GM23338 (cell line): ENCODE data around the gene ADGB. TPM values are rescaled to one million over a fixed set of nuclear protein-coding genes. Genes with fewer than 3 reads are reported as not detected.

ENCODE experiments used
- ATAC-seq: fragments of 200-7000 bp; cut with Tn5 transposase; 3 replicates; pipeline ENCODE4 v1.9.1; 2020
- DNase-seq: peaks from one replicate; pipeline ENCODE4 v3.0.0-alpha.2; 2015; ENCODE audit warnings: low spot score
- H2AFZ ChIP-seq: fragments of 200-600 bp; sonication (generic); 2 replicates; pipeline ENCODE4 v1.8.0; 2016; ENCODE audit warnings: antibody characterized with exemption, mild to moderate bottlenecking, moderate library complexity
- H3F3A ChIP-seq: fragments of 200-600 bp; sonication (generic); replicated peaks from 2 replicates; pipeline ENCODE4 v1.8.0; 2017; ENCODE audit warnings: antibody characterized with exemption, mixed run types, low read depth
- H3K27ac ChIP-seq: fragments of 200-600 bp; sonication (generic); 2 replicates; pipeline ENCODE4 v1.6.1; 2016; ENCODE audit warnings: low read depth
- H3K27me3 ChIP-seq: fragments of 200-600 bp; sonication (generic); 2 replicates; pipeline ENCODE4 v1.8.0; 2016; ENCODE audit warnings: mild to moderate bottlenecking, mixed run types, moderate library complexity; ENCODE audit not compliant: insufficient read depth
- H3K36me3 ChIP-seq: fragments of 200-600 bp; sonication (generic); 2 replicates; pipeline ENCODE4 v1.8.0; 2016; ENCODE audit warnings: mild to moderate bottlenecking; ENCODE audit not compliant: insufficient read depth
- H3K4me1 ChIP-seq: fragments of 200-600 bp; sonication (generic); 2 replicates; pipeline ENCODE4 v1.8.0; 2016; ENCODE audit warnings: mild to moderate bottlenecking, moderate library complexity; ENCODE audit not compliant: insufficient read depth
- H3K4me2 ChIP-seq: fragments of 200-600 bp; sonication (generic); 2 replicates; pipeline ENCODE4 v1.7.1; 2017; ENCODE audit warnings: mixed run types
- H3K4me3 ChIP-seq: fragments of 200-600 bp; sonication (generic); 2 replicates; pipeline ENCODE4 v1.6.1; 2016; ENCODE audit warnings: mixed run types
- H3K79me2 ChIP-seq: fragments of 200-600 bp; sonication (generic); replicated peaks from 2 replicates; pipeline ENCODE4 v1.8.0; 2017; ENCODE audit warnings: mild to moderate bottlenecking; ENCODE audit not compliant: insufficient read depth
- H3K9me2 ChIP-seq: fragments of 200-600 bp; sonication (generic); 2 replicates; pipeline ENCODE4 v1.8.0; 2017; ENCODE audit not compliant: insufficient read depth
- H4K20me1 ChIP-seq: fragments of 200-600 bp; sonication (generic); replicated peaks from 2 replicates; pipeline ENCODE4 v1.8.0; 2017; ENCODE audit warnings: mild to moderate bottlenecking; ENCODE audit not compliant: insufficient read depth
- H3K27ac Mint-ChIP-seq: 2 replicates; pipeline ENCODE4 v1.8.0; 2020; ENCODE audit warnings: inconsistent platforms, mild to moderate bottlenecking, moderate library complexity, mixed read lengths
- H3K27me3 Mint-ChIP-seq: 3 replicates; pipeline ENCODE4 v1.8.0; 2022; ENCODE audit warnings: low read depth, mild to moderate bottlenecking, moderate library complexity, mixed read lengths, inconsistent platforms; ENCODE audit not compliant: insufficient read depth, poor library complexity
- H3K36me3 Mint-ChIP-seq: 3 replicates; pipeline ENCODE4 v1.8.0; 2021; ENCODE audit warnings: low read depth, mild to moderate bottlenecking, inconsistent platforms, moderate library complexity, mixed read lengths
- H3K4me1 Mint-ChIP-seq: 3 replicates; pipeline ENCODE4 v1.8.0; 2020; ENCODE audit warnings: mild to moderate bottlenecking, inconsistent platforms, mixed read lengths
- H3K4me3 Mint-ChIP-seq: 3 replicates; pipeline ENCODE4 v1.8.0; 2021; ENCODE audit warnings: moderate library complexity, mild to moderate bottlenecking, inconsistent platforms, mixed read lengths
- H3K9me3 Mint-ChIP-seq: 3 replicates; pipeline ENCODE4 v1.8.0; 2020; ENCODE audit warnings: moderate library complexity, mild to moderate bottlenecking, inconsistent platforms, mixed read lengths
- CREB1 ChIP-seq: fragments of 250-450 bp; sonication (Bioruptor Pico); IDR thresholded peaks from 2 replicates; pipeline ENCODE4 v1.5.0; 2020; ENCODE audit warnings: low read depth, mild to moderate bottlenecking, moderate library complexity
- CTCF ChIP-seq, 2 experiments: fragments of 200-600 bp in 1 of 2; sonication (generic) in 1 of 2; conservative IDR thresholded peaks; 2 replicates each; pipeline versions ENCODE4 v1.5.1 to v1.6.1; 2016 to 2017; ENCODE audit warnings: antibody characterized with exemption in 2 of 2, low read depth in 2 of 2, mild to moderate bottlenecking in 2 of 2, moderate library complexity in 1 of 2
- ETS1 ChIP-seq: IDR thresholded peaks from 2 replicates; pipeline ENCODE4 v1.6.1; 2016; ENCODE audit warnings: antibody characterized with exemption
- EZH2 ChIP-seq: fragments of 200-600 bp; sonication (generic); IDR thresholded peaks from one replicate; pipeline ENCODE4 v1.8.0; 2017; ENCODE audit warnings: antibody characterized with exemption, mild to moderate bottlenecking, low read depth; ENCODE audit not compliant: unreplicated experiment
- EZH2phosphoT487 ChIP-seq: fragments of 200-600 bp; sonication (generic); IDR thresholded peaks from one replicate; pipeline ENCODE4 v1.8.1; 2018; ENCODE audit warnings: antibody characterized with exemption; ENCODE audit not compliant: unreplicated experiment
- JUNB ChIP-seq: IDR thresholded peaks from one replicate; pipeline ENCODE4 v1.6.1; 2016; ENCODE audit warnings: antibody characterized with exemption; ENCODE audit not compliant: unreplicated experiment
- NANOG ChIP-seq: IDR thresholded peaks from 2 replicates; pipeline ENCODE4 v1.6.1; 2016; ENCODE audit warnings: antibody characterized with exemption, borderline replicate concordance
- POLR2AphosphoS5 ChIP-seq: IDR thresholded peaks from 2 replicates; pipeline ENCODE4 v1.6.1; 2016; ENCODE audit warnings: antibody characterized with exemption, low read depth
- REST ChIP-seq: IDR thresholded peaks from one replicate; pipeline ENCODE4 v1.6.1; 2018; ENCODE audit warnings: antibody characterized with exemption; ENCODE audit not compliant: unreplicated experiment
- STAT1 ChIP-seq: IDR thresholded peaks from one replicate; pipeline ENCODE4 v1.6.1; 2016; ENCODE audit warnings: antibody characterized with exemption; ENCODE audit not compliant: unreplicated experiment
- ZNF114 ChIP-seq: fragments of 250-450 bp; sonication (Bioruptor Pico); IDR thresholded peaks from 2 replicates; pipeline ENCODE4 v1.5.0; 2020; ENCODE audit warnings: mild to moderate bottlenecking, moderate library complexity
- ZNF331 ChIP-seq: fragments of 250-450 bp; sonication (Bioruptor Pico); IDR thresholded peaks from 2 replicates; pipeline ENCODE4 v1.5.0; 2020; ENCODE audit warnings: low read depth, mild to moderate bottlenecking, moderate library complexity
- ZNF462 ChIP-seq: fragments of 250-450 bp; sonication (Bioruptor Pico); IDR thresholded peaks from 2 replicates; pipeline ENCODE4 v1.5.0; 2020; ENCODE audit warnings: mild to moderate bottlenecking, moderate library complexity
- polyA plus RNA-seq: library from polyadenylated mRNA; unstranded; fragments of >200 nt; fragmentation: Nextera tagmentation; extraction: Ambion mirVana; gene quantifications from 2 replicates; pipeline ENCODE4 v1.2.1, GENCODE V29; 2016
- total RNA-seq: library from RNA; depleted of rRNA; stranded (reverse); fragments of >200 nt; shearing (Covaris generic); gene quantifications from 2 replicates; pipeline ENCODE4 v1.2.3, GENCODE V29; 2014

Gene ADGB
- total and polyA plus RNA-seq, 2 experiments from 2014 or later, result not detected

- TF ChIP-seq STAT1, result no peak
- no peak for TF ChIP-seq NANOG
- TF ChIP-seq EZH2phosphoT487, result no peak
- no peak for TF ChIP-seq ETS1
- TF ChIP-seq ZNF114 (CRISPR knock-in tag), result no peak
- TF ChIP-seq EZH2, result no peak
- no peak for TF ChIP-seq ZNF331 (CRISPR knock-in tag)
- TF ChIP-seq REST, result no peak
- no peak for TF ChIP-seq POLR2AphosphoS5
- TF ChIP-seq ZNF462 (CRISPR knock-in tag), result no peak
- no peak for TF ChIP-seq CREB1 (CRISPR knock-in tag)
- no peak for TF ChIP-seq JUNB
- TF ChIP-seq CTCF (conservative IDR thresholded peaks at IDR 0.05; ENCODE audit: low read depth in 2 of 2), result no peak
- Mint-ChIP-seq H3K36me3 (no peaks in the 10 kb centered on the region), H3K4me3 (no peak overlapping the region), H3K9me3 (no peaks in the 10 kb centered on the region), H3K27me3 (peaks cover 2% of the 10 kb centered on the region), H3K4me1 (peaks cover 4% of the 10 kb centered on the region; the same call in 2 of the 3 replicates), H3K27ac (no peak overlapping the region)
- Histone ChIP-seq H3K27ac (no peak overlapping the region), H3F3A (no peaks in the 10 kb centered on the region), H2AFZ (peak overlapping the region; percentile 43; the same call in 1 of the 2 replicates), H3K4me2 (no peak overlapping the region), H3K9me2 (no peaks in the 10 kb centered on the region), H4K20me1 (no peaks in the 10 kb centered on the region), H3K4me1 (peaks cover 3% of the 10 kb centered on the region; the same call in 1 of the 2 replicates), H3K4me3 (no peak overlapping the region), H3K27me3 (no peaks in the 10 kb centered on the region), H3K36me3 (no peaks in the 10 kb centered on the region), H3K79me2 (no peaks in the 10 kb centered on the region)
- no peak for ATAC-seq
- no peak for DNase-seq
These were observed 4.8 kb upstream of the ADGB start for GRCh38 chr6:146593986-146594385.
